GM10266 (cell line): Measurements from ENCODE around the gene TLCD5.

ENCODE experiments used
- DNase-seq: peaks from one replicate; pipeline ENCODE4 v3.0.0; 2012; ENCODE audit errors: extremely low spot score
- CTCF ChIP-seq: IDR thresholded peaks from 2 replicates; pipeline ENCODE4 v1.5.1; 2012; ENCODE audit warnings: mild to moderate bottlenecking, low read depth; ENCODE audit not compliant: control insufficient read depth, insufficient read depth; ENCODE audit errors: missing control alignments

TLCD5 gene

DNA sequence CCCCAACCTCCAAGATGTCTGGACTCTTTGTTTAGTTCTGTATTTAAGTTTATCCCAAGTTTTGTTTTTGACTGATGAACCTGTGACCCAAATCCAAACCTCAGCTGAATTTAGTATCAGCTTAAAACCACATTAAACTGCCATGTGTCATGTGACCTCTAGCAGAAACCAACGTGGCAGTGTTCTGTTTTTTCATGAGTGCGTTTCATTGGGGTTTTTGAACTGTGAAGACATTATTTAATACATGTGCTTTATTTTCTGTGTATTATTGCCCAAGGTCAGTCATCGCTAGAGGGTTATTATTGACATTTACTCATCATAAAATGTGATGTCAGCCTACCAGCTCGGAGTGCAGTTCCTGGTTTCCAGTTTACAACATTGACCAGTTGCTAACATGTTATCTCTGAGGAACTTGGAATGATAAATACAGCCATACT lies 1.8 kb downstream of the TLCD5 start:
- DNase-seq, result no peak
- no peak for TF ChIP-seq CTCF

DNA sequence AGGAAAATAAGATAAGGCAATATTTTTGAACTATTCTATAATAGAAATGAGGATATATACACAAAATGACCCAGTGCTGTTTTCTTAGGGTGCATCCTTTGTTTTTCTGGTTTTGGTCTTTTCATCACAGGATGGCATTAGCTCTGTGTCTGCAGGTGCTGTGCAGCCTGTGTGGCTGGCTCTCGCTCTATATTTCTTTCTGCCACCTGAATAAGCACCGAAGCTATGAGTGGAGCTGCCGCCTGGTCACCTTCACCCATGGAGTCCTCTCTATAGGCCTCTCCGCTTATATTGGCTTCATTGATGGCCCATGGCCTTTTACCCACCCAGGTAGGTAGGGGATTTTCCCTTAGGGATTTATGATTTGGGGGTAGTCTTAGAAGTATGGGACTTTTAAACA lies 2.2 kb downstream of the TLCD5 start:
- TF ChIP-seq CTCF, result no peak
- no peak for DNase-seq

DNA sequence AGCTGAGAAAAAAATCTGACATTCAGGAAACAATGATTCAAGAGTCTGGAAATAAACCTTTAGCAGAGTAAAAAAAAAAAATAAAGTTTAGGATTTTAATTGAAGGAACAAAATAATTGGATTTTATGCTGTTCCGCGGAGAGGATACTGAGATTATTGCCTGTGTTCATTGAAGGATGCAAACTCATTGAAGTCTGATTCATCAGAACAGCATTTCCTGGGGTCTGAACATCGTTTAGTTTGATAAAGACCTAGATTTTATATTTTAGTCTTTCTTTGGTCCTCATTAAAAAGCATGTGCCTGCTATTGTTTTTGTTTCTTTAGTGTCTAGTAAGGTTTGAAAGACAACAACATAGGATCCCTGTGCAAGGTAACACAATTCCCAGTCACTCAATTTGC lies 4.5 kb downstream of the TLCD5 start:
- DNase-seq, result no peak
- no peak for TF ChIP-seq CTCF

GRCh38 chr11:120330045-120330444 lies 4.9 kb downstream of the TLCD5 start:
- DNase-seq, result no peak
- no peak for TF ChIP-seq CTCF

- no peak for TF ChIP-seq CTCF
- DNase-seq, result no peak
Observed at GRCh38 chr11:120331301-120331996, 6.3 kb downstream of the TLCD5 start.

- no peak for DNase-seq
- no peak for TF ChIP-seq CTCF
Observed at GRCh38 chr11:120332822-120333716, 8.0 kb downstream of the TLCD5 start.

DNA sequence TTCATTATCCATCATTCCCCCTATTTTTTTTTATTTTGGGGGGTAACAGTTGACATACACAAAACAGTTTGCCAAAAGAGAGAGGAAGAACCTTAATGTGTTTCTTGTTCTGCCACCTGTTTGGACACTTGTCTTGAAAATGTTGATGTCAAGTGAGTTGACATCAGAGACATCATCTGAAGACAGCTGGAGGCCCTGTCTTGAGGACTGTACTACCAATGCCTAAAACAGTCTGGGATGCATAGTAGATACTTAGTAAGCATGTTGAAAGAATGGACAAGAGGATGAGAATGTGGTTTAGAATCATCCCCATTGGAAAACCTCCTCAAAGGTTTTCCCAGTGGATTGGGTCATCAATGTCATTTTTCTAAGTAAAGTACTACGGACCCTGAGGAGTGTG lies 8.7 kb downstream of the TLCD5 start:
- DNase-seq, result no peak
- no peak for TF ChIP-seq CTCF
